Esophagus squamous epithelium (tissue), 4 donors: ENCODE results near the gene PLD4.

ENCODE experiments used
- CTCF ChIP-seq, 6 experiments: fragments of 450-650 bp in 4 of 6; fragments of 200-600 bp in 2 of 6; sonication (generic) in 2 of 6; IDR thresholded peaks; one replicate each; pipeline ENCODE4 v1.5.1; 2016 to 2019; ENCODE audit warnings: antibody characterized with exemption in 6 of 6, mild to moderate bottlenecking in 4 of 6, moderate library complexity in 4 of 6
- POLR2A ChIP-seq, 4 donors: fragments of 450-650 bp; IDR thresholded peaks; one replicate each; pipeline ENCODE4 v1.6.1; 2017; ENCODE audit warnings: antibody characterized with exemption in 4 of 4, mild to moderate bottlenecking in 4 of 4, moderate library complexity in 3 of 4

GRCh38 chr14:104965561-104966231, 41.0 kb downstream of the PLD4 start:
- TF ChIP-seq CTCF (IDR thresholded peaks at IDR 0.05) (no peak), POLR2A (IDR thresholded peaks at IDR 0.05) (no peak)
